OCI-LY1 (cell line): ENCODE results near the gene CD226.

ENCODE experiments used
- H2AFZ ChIP-seq: fragments of 200-600 bp; sonication (generic), shearing (Covaris generic); 2 replicates; pipeline ENCODE4 v1.6.0; 2014; ENCODE audit warnings: antibody characterized with exemption, mild to moderate bottlenecking, low read length
- H3F3A ChIP-seq: fragments of 200-600 bp; sonication (generic), shearing (Covaris generic); 2 replicates; pipeline ENCODE4 v1.6.0; 2014; ENCODE audit warnings: mild to moderate bottlenecking, antibody characterized with exemption, low read length, moderate library complexity; ENCODE audit not compliant: insufficient read depth
- H3K27ac ChIP-seq: fragments of 200-600 bp; sonication (generic); 2 replicates; pipeline ENCODE4 v1.5.1; 2014; ENCODE audit warnings: low read length, mixed run types, mild to moderate bottlenecking, low read depth; ENCODE audit not compliant: poor library complexity, severe bottlenecking
- H3K27me3 ChIP-seq: fragments of 200-600 bp; sonication (generic); 2 replicates; pipeline ENCODE4 v1.6.0; 2014; ENCODE audit warnings: antibody characterized with exemption, mild to moderate bottlenecking, low read length, moderate library complexity; ENCODE audit not compliant: insufficient read depth
- H3K36me3 ChIP-seq: fragments of 200-600 bp; sonication (generic); 2 replicates; pipeline ENCODE4 v1.6.1; 2014; ENCODE audit warnings: mild to moderate bottlenecking, antibody characterized with exemption, low read length, moderate library complexity, mixed read lengths; ENCODE audit not compliant: insufficient read depth
- H3K4me1 ChIP-seq: fragments of 200-600 bp; sonication (generic); 2 replicates; pipeline ENCODE4 v1.5.1; 2014; ENCODE audit warnings: mild to moderate bottlenecking, low read length, moderate library complexity; ENCODE audit not compliant: insufficient read depth, severe bottlenecking
- H3K4me2 ChIP-seq: fragments of 200-600 bp; sonication (generic), shearing (Covaris generic); 2 replicates; pipeline ENCODE4 v1.6.1; 2014; ENCODE audit warnings: low read length
- H3K4me3 ChIP-seq: fragments of 200-600 bp; sonication (generic); 2 replicates; pipeline ENCODE4 v1.5.1; 2014; ENCODE audit warnings: low read length, low read depth, mild to moderate bottlenecking, mixed read lengths; ENCODE audit not compliant: poor library complexity, severe bottlenecking
- H3K79me2 ChIP-seq: fragments of 200-600 bp; shearing (Covaris generic); 2 replicates; pipeline ENCODE4 v1.6.1; 2016; ENCODE audit warnings: mixed run types, low read length, mixed read lengths; ENCODE audit not compliant: insufficient read depth
- H3K9ac ChIP-seq: fragments of 200-600 bp; sonication (generic), shearing (Covaris generic); 2 replicates; pipeline ENCODE4 v1.6.1; 2014; ENCODE audit warnings: mild to moderate bottlenecking, low read length, mixed read lengths
- H3K9me2 ChIP-seq: fragments of 200-600 bp; sonication (generic), shearing (Covaris generic); 2 replicates; pipeline ENCODE4 v1.6.1; 2014; ENCODE audit warnings: low read depth, mild to moderate bottlenecking, low read length, mixed read lengths
- H3K9me3 ChIP-seq: fragments of 200-600 bp; shearing (Covaris generic); 2 replicates; pipeline ENCODE4 v1.6.1; 2014; ENCODE audit warnings: low read length, mixed read lengths
- H4K20me1 ChIP-seq: fragments of 200-600 bp; sonication (generic), shearing (Covaris generic); 2 replicates; pipeline ENCODE4 v1.6.0; 2016; ENCODE audit warnings: mild to moderate bottlenecking, low read length; ENCODE audit not compliant: insufficient read depth
- EZH2 ChIP-seq: fragments of 200-600 bp; sonication (generic), shearing (Covaris generic); IDR thresholded peaks from 2 replicates; pipeline ENCODE4 v1.8.0; 2017; ENCODE audit warnings: borderline replicate concordance, mixed run types, mild to moderate bottlenecking, antibody characterized with exemption, low read length, moderate library complexity, mixed read lengths
- TF ChIP-seq, protein P1 (sequence below): fragments of 200-600 bp; sonication (generic), shearing (Covaris generic); IDR thresholded peaks from 2 replicates; pipeline ENCODE4 v1.5.1; 2017; ENCODE audit warnings: mild to moderate bottlenecking, antibody characterized with exemption, low read length, moderate library complexity, mixed read lengths

The CD226 gene

DNA sequence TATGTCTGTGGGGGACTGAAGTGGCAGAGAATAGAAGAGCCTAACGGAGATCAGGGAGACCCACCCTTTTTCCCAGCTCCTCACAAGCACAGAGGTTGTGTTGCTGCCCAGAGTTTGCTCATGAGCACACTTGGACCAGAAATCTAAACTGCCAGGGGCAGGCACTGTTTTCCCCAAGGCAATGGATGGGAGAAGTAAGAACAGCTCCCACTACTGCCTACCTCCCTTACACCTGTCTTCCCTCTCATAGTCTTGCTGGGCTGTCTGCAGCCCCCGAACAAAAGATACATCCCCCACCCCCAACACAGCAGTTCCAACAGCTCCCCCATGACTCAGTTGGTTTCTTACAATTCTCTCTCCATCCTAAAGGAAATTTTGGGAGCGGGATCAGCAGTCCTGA, 48.1 kb upstream of the CD226 start:
- Histone ChIP-seq H3K9me2 (no peaks in the 10 kb centered on the region), H4K20me1 (no peaks in the 10 kb centered on the region), H2AFZ (no peak overlapping the region), H3K27me3 (no peaks in the 10 kb centered on the region), H3K4me2 (no peak overlapping the region), H3K79me2 (no peaks in the 10 kb centered on the region), H3K9ac (no peak overlapping the region), H3F3A (no peaks in the 10 kb centered on the region), H3K9me3 (no peaks in the 10 kb centered on the region), H3K36me3 (no peaks in the 10 kb centered on the region), H3K27ac (no peak overlapping the region), H3K4me1 (no peaks in the 10 kb centered on the region), H3K4me3 (no peak overlapping the region)
- TF ChIP-seq, protein P1, sequence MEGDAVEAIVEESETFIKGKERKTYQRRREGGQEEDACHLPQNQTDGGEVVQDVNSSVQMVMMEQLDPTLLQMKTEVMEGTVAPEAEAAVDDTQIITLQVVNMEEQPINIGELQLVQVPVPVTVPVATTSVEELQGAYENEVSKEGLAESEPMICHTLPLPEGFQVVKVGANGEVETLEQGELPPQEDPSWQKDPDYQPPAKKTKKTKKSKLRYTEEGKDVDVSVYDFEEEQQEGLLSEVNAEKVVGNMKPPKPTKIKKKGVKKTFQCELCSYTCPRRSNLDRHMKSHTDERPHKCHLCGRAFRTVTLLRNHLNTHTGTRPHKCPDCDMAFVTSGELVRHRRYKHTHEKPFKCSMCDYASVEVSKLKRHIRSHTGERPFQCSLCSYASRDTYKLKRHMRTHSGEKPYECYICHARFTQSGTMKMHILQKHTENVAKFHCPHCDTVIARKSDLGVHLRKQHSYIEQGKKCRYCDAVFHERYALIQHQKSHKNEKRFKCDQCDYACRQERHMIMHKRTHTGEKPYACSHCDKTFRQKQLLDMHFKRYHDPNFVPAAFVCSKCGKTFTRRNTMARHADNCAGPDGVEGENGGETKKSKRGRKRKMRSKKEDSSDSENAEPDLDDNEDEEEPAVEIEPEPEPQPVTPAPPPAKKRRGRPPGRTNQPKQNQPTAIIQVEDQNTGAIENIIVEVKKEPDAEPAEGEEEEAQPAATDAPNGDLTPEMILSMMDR: no peak

DNA sequence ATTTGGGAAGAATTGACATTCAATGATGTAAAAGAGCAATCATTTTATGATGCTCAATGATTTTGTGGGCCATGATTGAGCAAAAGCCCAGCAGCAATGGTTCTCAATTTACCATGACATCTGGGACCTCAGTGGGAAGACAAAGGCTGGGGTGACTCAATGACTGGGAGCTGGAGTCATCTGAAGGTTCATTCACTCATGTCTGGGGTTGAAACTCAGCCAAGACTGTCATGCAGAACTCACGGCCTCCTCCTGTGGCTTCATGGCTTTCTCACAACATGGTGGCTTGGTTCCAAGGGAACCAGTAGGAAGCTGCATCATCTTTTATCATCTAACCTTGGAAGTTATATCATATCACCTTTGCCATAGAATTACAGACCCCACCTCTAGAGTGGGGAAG, 45.1 kb upstream of the CD226 start:
- Histone ChIP-seq H2AFZ (no peak overlapping the region), H3K36me3 (no peaks in the 10 kb centered on the region), H3K27ac (no peak overlapping the region), H3K9me2 (no peaks in the 10 kb centered on the region), H3F3A (no peaks in the 10 kb centered on the region), H3K4me3 (no peak overlapping the region), H3K9ac (no peak overlapping the region), H3K27me3 (no peaks in the 10 kb centered on the region), H4K20me1 (no peaks in the 10 kb centered on the region), H3K9me3 (0 out of 2 replicates have a peak, but pooled peaks cover 6% of the 10 kb centered on the region), H3K79me2 (no peaks in the 10 kb centered on the region), H3K4me1 (no peaks in the 10 kb centered on the region), H3K4me2 (no peak overlapping the region)
- TF ChIP-seq, protein P1: no peak
- no peak for TF ChIP-seq EZH2

DNA sequence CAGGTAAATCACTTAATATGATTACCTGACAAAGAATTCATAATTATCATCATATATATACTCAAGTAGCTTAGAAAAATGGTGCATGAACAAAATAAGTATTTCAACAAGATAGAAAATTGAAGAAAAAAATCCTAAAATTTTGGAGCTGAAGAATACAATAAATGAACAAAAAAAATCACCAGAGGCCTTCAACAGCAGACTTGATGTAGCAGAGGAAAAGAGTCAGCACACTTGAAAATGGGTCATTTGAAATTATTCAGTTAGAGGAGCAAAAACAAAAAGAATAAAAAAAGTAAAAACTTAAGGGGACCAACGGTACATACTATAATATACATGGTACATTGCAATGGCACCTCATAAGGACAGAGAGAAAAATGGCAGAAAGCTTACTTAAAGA, 40.2 kb upstream of the CD226 start:
- peaks cover 6% of the 10 kb centered on the region for H3K36me3 ChIP-seq
- H3K4me2 ChIP-seq: no peak overlapping the region
- TF ChIP-seq EZH2: no peak
- TF ChIP-seq, protein P1: no peak
- H4K20me1 ChIP-seq: no peaks in the 10 kb centered on the region
- H3K4me3 ChIP-seq: no peak overlapping the region
- no peaks in the 10 kb centered on the region for H3K4me1 ChIP-seq
- peaks cover 11% of the 10 kb centered on the region; the same call in 1 of the 2 replicates for H3K9me3 ChIP-seq
- no peaks in the 10 kb centered on the region for H3F3A ChIP-seq
- no peak overlapping the region for H3K27ac ChIP-seq
- H3K9me2 ChIP-seq: no peaks in the 10 kb centered on the region
- no peaks in the 10 kb centered on the region for H3K27me3 ChIP-seq
- no peak overlapping the region for H2AFZ ChIP-seq
- H3K79me2 ChIP-seq: no peaks in the 10 kb centered on the region
- H3K9ac ChIP-seq: no peak overlapping the region
